IMR-90 (cell line): ENCODE measurements around the gene BRF1. TPM values are rescaled to one million over a fixed set of nuclear protein-coding genes. Genes with fewer than 3 reads are reported as not detected.

Source experiments
- ATAC-seq: fragments of 200-7000 bp; cut with Tn5 transposase; 2 replicates; pipeline ENCODE4 v1.9.1; 2020; ENCODE audit warnings: low read depth, mild to moderate bottlenecking, moderate library complexity
- BruUV-seq: library from RNA; stranded (reverse); fragments of 400-500 nt; replicated peaks from 2 replicates; lab custom pipeline; 2021; lab: Mats Ljungman, UMichigan
- CTCF ChIA-PET: fragments of 300-600 bp; formaldehyde crosslinking; extraction: SDS; loops from one replicate; lab custom pipeline; 2021; ENCODE audit warnings: antibody characterized with exemption; lab: Yijun Ruan, JAX
- POLR2A ChIA-PET: fragments of 300-600 bp; sonication (Branson Sonifier 250); formaldehyde crosslinking; loops from one replicate; lab custom pipeline; 2022; ENCODE audit warnings: antibody characterized with exemption; ENCODE audit not compliant: unreplicated experiment; lab: Charles Lee
- DNase-seq: peaks from one replicate; pipeline ENCODE4 v3.0.0; 2013
- H2AFZ ChIP-seq: replicated peaks from 2 replicates; pipeline ENCODE3; 2013; ENCODE audit warnings: low read length, mild to moderate bottlenecking; ENCODE audit not compliant: poor library complexity
- H2AK5ac ChIP-seq: 2 replicates; pipeline ENCODE4 v1.6.1; 2013; ENCODE audit warnings: low read depth, low read length, inconsistent platforms
- H2AK9ac ChIP-seq: replicated peaks from 2 replicates; pipeline ENCODE3; 2013; ENCODE audit warnings: mild to moderate bottlenecking, low read depth, low read length, moderate library complexity; ENCODE audit not compliant: poor library complexity
- H2BK120ac ChIP-seq: 2 replicates; pipeline ENCODE4 v1.6.1; 2013; ENCODE audit warnings: low read depth, low read length, inconsistent platforms
- H2BK15ac ChIP-seq: 3 replicates; pipeline ENCODE4 v1.6.1; 2013; ENCODE audit warnings: low read depth, low read length, inconsistent platforms
- H2BK20ac ChIP-seq: 2 replicates; pipeline ENCODE4 v1.6.1; 2013; ENCODE audit warnings: low read depth, mild to moderate bottlenecking, inconsistent platforms, low read length, moderate library complexity
- H2BK5ac ChIP-seq: 2 replicates; pipeline ENCODE4 v1.6.1; 2013; ENCODE audit warnings: mild to moderate bottlenecking, low read depth, low read length, inconsistent platforms; ENCODE audit not compliant: poor library complexity, severe bottlenecking
- H3K14ac ChIP-seq: replicated peaks from 2 replicates; pipeline ENCODE4 v1.6.1; 2013; ENCODE audit warnings: low read depth, low read length, inconsistent platforms
- H3K18ac ChIP-seq: 2 replicates; pipeline ENCODE4 v1.6.1; 2013; ENCODE audit warnings: low read depth, low read length, control low read depth
- H3K23ac ChIP-seq: 2 replicates; pipeline ENCODE4 v1.6.1; 2013; ENCODE audit warnings: low read depth, low read length, inconsistent platforms
- H3K27ac ChIP-seq: 2 replicates; pipeline ENCODE4 v1.5.1; 2013; ENCODE audit warnings: mild to moderate bottlenecking, control low read depth, low read length; ENCODE audit not compliant: insufficient read depth
- H3K27me3 ChIP-seq: 2 replicates; pipeline ENCODE4 v1.6.1; 2013; ENCODE audit warnings: low read length; ENCODE audit not compliant: control insufficient read depth, insufficient read depth
- H3K36me3 ChIP-seq: 2 replicates; pipeline ENCODE4 v1.6.1; 2013; ENCODE audit warnings: low read length, mixed read lengths; ENCODE audit not compliant: control insufficient read depth, insufficient read depth
- H3K4ac ChIP-seq: 2 replicates; pipeline ENCODE4 v1.6.1; 2013; ENCODE audit warnings: low read depth, low read length, inconsistent platforms
- H3K4me1 ChIP-seq: 2 replicates; pipeline ENCODE4 v1.6.1; 2013; ENCODE audit warnings: low read length, mixed read lengths; ENCODE audit not compliant: control insufficient read depth, insufficient read depth
- H3K4me2 ChIP-seq: 2 replicates; pipeline ENCODE4 v1.6.1; 2013; ENCODE audit warnings: low read depth, mild to moderate bottlenecking, control low read depth, low read length, moderate library complexity
- H3K4me3 ChIP-seq: 2 replicates; pipeline ENCODE4 v1.5.1; 2013; ENCODE audit warnings: low read depth, mild to moderate bottlenecking, control low read depth, low read length, moderate library complexity; ENCODE audit not compliant: insufficient read depth
- H3K56ac ChIP-seq: 2 replicates; pipeline ENCODE4 v1.6.1; 2013; ENCODE audit warnings: low read length, inconsistent platforms; ENCODE audit not compliant: insufficient read depth; ENCODE audit errors: extremely low read depth
- H3K79me1 ChIP-seq, 2 experiments: 2 replicates each; pipeline ENCODE4 v1.6.1; 2013; ENCODE audit warnings: low read length in 2 of 2, inconsistent platforms in 1 of 2, low read depth in 1 of 2
- H3K9ac ChIP-seq: 2 replicates; pipeline ENCODE4 v1.6.1; 2013; ENCODE audit warnings: low read depth, low read length, control low read depth
- H3K9me1 ChIP-seq: 2 replicates; pipeline ENCODE4 v1.6.1; 2013; ENCODE audit warnings: low read length, inconsistent platforms; ENCODE audit not compliant: insufficient read depth
- H3K9me3 ChIP-seq: 2 replicates; pipeline ENCODE4 v1.6.1; 2013; ENCODE audit warnings: low read length; ENCODE audit not compliant: control insufficient read depth, insufficient read depth
- H4K20me1 ChIP-seq: 2 replicates; pipeline ENCODE4 v1.6.1; 2013; ENCODE audit warnings: low read length, inconsistent platforms; ENCODE audit not compliant: insufficient read depth
- H4K5ac ChIP-seq: 2 replicates; pipeline ENCODE4 v1.6.1; 2013; ENCODE audit warnings: mild to moderate bottlenecking, low read depth, low read length, control low read depth
- H4K8ac ChIP-seq, 2 experiments: 2 replicates each; pipeline ENCODE4 v1.6.1; 2013; ENCODE audit warnings: low read depth in 2 of 2, low read length in 2 of 2, control low read depth in 1 of 2, inconsistent platforms in 1 of 2
- H4K91ac ChIP-seq: 2 replicates; pipeline ENCODE4 v1.6.1; 2013; ENCODE audit warnings: low read depth, low read length, inconsistent platforms; ENCODE audit not compliant: insufficient read depth
- SMC3 ChIP-seq: fragments of 150-350 bp; IDR thresholded peaks from 2 replicates; pipeline ENCODE4 v1.6.1; 2016; ENCODE audit warnings: low read depth, mild to moderate bottlenecking, antibody characterized with exemption, low read length, moderate library complexity
- WGBS, 2 experiments: methylation state at CpG; one replicate each; pipeline versions ENCODE4 v1.1.5 to v1.1.7; 2013; ENCODE audit warnings: missing lambda C conversion rate in 2 of 2; ENCODE audit not compliant: insufficient read length in 1 of 2; ENCODE audit errors: extremely low coverage in 2 of 2; 5-methylcytosine and 5-hydroxymethylcytosine counted together
- dilution Hi-C: fragments of 300-500 bp; cut with HindIII; formaldehyde crosslinking; loops from one replicate; pipeline ENCODE4 v1.14.3; 2018; ENCODE audit warnings: low sequenced_read_pairs; ENCODE audit not compliant: unreplicated experiment
- in situ Hi-C: fragments of 300-500 bp; cut with MboI; formaldehyde crosslinking; loops from 3 replicates; pipeline ENCODE4 v1.14.3; 2019; ENCODE audit warnings: low sequenced_read_pairs, inconsistent platforms, mixed read lengths
- intact Hi-C: fragments of 100-400 bp; cut with micrococcal nuclease; formaldehyde crosslinking; loops from 2 replicates; pipeline ENCODE4 v1.10.0; 2022
- polyA plus RNA-seq, 3 experiments: library from polyadenylated mRNA; depleted of rRNA; stranded (reverse); fragments of >200 nt; gene quantifications; 2 replicates each; pipeline ENCODE4 v1.2.3, GENCODE V29; 2012; ENCODE audit warnings: low replicate concordance in 1 of 3
- total RNA-seq: library from RNA; depleted of rRNA; stranded (reverse); fragments of >200 nt; gene quantifications from 2 replicates; pipeline ENCODE4 v1.2.3, GENCODE V29; 2012

BRF1 gene
- total and polyA plus RNA-seq, 2 of the 4 experiments (the other 2 are of a cell fraction): 12.4 to 16.7 TPM

DNA sequence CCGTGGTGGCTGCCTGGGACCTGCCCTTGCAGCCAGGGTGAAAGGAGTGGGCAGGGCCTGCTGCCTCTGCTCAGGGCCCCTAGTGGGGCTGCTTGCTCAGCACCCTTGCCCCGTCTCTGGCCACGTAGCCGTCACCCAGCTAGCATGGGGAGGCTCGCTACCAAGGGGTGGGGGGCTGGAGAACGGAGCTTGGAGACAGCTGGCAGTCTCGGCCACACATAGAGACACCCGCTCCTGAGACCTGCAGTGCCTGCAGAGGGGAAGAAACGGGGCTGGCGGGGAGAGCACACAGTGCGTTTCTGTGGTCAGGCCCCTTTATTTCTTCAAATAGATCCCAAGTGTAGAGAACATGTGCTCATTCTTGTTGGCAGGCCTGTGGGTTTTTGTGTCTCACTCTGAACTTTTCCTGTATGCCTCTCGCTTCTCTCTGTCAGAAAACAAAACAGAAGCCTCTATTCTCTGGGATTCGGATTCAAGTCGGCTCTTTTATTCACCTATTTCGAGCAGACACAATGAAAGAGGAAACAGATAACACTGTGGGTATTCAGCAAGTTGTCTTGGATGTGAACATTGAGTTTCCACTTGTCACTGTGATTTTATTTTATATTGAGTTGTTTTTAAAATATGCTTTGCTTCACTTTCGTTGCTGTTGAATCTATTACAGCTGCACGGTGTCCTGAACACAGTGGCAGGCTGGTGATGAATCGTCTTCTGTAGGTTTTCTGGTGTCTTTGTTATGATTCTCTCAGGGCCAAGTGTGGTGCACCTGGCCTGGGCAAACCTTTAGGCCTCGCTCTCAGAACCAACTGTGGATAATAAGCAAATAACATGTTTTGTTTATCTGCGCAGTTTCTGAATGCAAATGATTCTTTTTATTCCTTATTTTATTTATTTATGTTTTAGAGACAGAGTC, 40.3 kb upstream of the BRF1 start:
- H4K91ac ChIP-seq: no peak overlapping the region
- peak; percentile 11 for DNase-seq
- H2BK120ac ChIP-seq: no peak overlapping the region
- H3K36me3 ChIP-seq: no peaks in the 10 kb centered on the region
- dilution Hi-C loops (no loop called here), in situ Hi-C loops (no loop called here), intact Hi-C loops (no loop called here)
- no peak overlapping the region for H4K8ac ChIP-seq
- no peak overlapping the region for H2AFZ ChIP-seq
- H3K14ac ChIP-seq: no peak overlapping the region
- H2BK15ac ChIP-seq: no peak overlapping the region
- no peak overlapping the region for H3K56ac ChIP-seq
- H2AK5ac ChIP-seq: no peak overlapping the region
- H3K9ac ChIP-seq: no peak overlapping the region
- 0 out of 2 replicates have a peak, but pooled peaks cover 2% of the 10 kb centered on the region for H3K9me1 ChIP-seq
- H3K4me1 ChIP-seq: peaks cover 6% of the 10 kb centered on the region
- no peak overlapping the region for H3K18ac ChIP-seq
- ChIA-PET CTCF (no interaction called here), POLR2A (interaction anchor here (0.6 kb wide), 1 partner anchor 24 kb away, joined by 3 read pairs; no protein-coding TSS in a partner anchor)
- ATAC-seq: peak; percentile 27; the same call in 1 of the 2 replicates
- peaks cover 15 to 55% of the 10 kb centered on the region in 2 experiments for H3K79me1 ChIP-seq
- no peak overlapping the region for H3K4ac ChIP-seq
- H4K20me1 ChIP-seq: peaks cover 60% of the 10 kb centered on the region
- H3K23ac ChIP-seq: no peak overlapping the region
- no peaks in the 10 kb centered on the region for H3K9me3 ChIP-seq
- no peak overlapping the region for H2BK5ac ChIP-seq
- H3K4me2 ChIP-seq: no peak overlapping the region
- no peak overlapping the region for H3K4me3 ChIP-seq
- no peak for TF ChIP-seq SMC3
- no peaks in the 10 kb centered on the region for H3K27me3 ChIP-seq
- no peak overlapping the region for H2AK9ac ChIP-seq
- no peak overlapping the region for H2BK20ac ChIP-seq
- WGBS, 2 experiments: 31% methylated on average over 2 of the region's 20 CpGs; no CpG with 5 or more reads in 1 of the 2 experiments
- no TSS peak for BruUV-seq
- no peak overlapping the region for H3K27ac ChIP-seq
- no peak overlapping the region for H4K5ac ChIP-seq
